Activated CD4-positive, alpha-beta memory T cell treated with anti-CD3 and anti-CD28 coated beads, Interleukin-2, amount 10 ng/mL, durations not matched to agents 7 days and 5 days (primary cell): ENCODE measurements around the gene EPS15. TPM values are rescaled to one million over a fixed set of nuclear protein-coding genes. Genes with fewer than 3 reads are reported as not detected.

Source experiments
- total RNA-seq, 2 experiments: library from RNA; stranded (reverse); gene quantifications; one replicate each; pipeline ENCODE4 v1.2.3, GENCODE V29; 2021

Gene EPS15
- total RNA-seq, 2 experiments from 2014 or later: 71.8 to 75.0 TPM

Other genes with a start within 250 kb of the EPS15 start
- not detected for gene TTC39A, start 188.7 kb downstream of the EPS15 start, total RNA-seq
- 10 to 100 TPM; 40.0 to 42.7 TPM for gene OSBPL9, start 97.8 kb upstream of the EPS15 start, total RNA-seq